T-helper 2 cell (primary cell): ENCODE measurements around the gene DSN1.
A peak's percentile ranks its signal among the peaks of the same experiment; 100 is the strongest.

ENCODE experiments used
- DNase-seq, 5 experiments: peaks; one replicate each; pipeline versions ENCODE4 v3.0.0 to v3.0.0-alpha.2; 2012 to 2022

DSN1 gene

DNA sequence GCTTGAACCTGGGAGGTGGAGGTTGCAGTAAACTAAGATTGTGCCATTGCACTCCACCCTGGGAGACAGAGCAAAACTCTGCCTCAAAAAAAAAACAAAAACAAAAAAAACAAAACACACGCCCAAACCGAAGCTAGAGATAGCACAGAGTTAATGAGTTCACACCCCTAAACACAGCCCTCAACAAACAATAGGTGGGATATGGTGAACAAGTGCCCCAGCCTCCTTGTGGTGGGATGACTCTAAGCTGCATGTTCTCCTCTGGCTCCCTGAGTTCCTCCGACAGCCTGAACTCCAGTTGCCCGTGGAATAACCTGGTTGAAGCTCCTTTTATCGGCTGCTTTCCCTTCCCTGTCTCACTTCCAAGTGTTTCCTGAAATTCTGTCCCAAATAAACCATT lies 22.1 kb upstream of the DSN1 start:
- no peak for DNase-seq

DNA sequence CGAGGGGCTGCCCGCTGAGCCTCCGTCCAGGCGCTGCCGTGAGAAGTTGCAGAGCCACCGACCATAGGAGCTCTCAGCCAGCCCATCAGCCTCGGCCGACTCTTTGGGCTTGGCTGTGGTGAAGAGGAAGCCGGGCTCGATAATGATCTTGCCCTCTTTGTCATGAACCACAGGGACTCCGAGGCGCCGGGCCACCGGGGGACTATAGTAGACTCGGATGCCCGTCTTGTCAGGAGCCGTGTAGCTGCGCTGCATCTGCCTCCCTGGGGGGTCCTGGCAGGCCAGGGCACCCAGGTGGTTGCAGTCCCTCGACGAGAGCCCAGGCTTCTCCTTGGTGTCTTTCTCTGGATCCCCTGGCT lies 20.5 kb upstream of the DSN1 start:
- DNase-seq = no peak

DNA sequence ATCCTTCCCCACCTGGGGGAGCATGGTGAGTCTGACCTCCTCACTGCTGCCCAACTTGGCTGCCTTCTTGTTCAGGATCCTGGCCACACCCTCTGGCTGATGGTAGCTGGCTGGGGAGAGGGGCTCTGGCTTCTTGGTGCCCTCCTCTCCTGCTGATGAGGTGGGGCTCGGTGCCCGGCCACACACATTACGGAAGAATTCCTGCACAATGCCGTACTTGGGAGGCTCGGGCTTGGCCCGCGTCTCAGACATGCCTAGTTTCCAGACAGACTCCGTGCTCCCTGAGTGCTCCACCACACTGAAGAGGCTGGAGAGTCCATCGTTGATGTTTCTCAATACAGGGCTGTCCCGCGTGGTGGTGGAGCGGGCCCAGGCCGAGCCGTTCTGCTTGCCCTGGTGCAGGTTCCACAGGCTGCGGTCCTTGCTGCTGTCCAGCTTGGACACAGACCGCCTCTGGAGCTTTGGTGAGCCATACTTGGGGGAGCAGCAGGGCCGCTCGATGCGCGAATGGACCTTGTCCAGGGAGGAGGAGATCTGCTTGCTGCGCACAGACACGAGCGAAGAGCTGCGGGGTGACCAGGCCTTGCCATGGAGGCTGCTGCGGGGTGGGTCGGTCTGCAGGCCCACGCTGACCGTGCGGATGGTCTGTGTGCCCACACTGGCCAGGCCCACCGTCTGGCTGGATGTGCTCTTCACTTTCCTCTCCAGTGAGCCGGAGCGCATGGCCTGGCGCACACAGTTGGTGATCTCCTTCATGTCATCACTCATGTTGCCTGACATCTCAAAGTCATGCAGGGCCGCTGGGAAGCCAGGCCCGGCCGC lies 19.9 kb upstream of the DSN1 start:
- DNase-seq = no peak

DNA sequence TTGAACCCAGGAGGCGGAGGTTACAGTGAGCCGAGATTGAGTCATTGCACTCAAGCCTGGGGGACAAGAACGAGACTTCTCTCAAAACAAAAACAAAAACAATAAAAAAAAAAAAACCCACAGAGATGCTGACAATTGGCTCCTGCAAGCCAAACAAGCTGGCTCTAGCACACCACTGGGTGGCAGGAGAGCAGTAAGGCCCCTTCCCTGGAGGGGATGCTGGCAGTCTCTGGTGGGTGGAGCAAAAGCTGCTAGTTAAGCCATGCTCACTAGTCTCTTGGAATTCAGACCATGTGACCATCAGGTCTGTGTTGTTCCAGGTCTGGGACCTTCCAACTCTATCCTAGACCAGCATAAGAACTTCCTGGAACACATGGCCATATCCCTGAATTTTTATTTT lies 18.9 kb upstream of the DSN1 start:
- DNase-seq = peak in 1 of 5 experiments; percentile 53

DNA sequence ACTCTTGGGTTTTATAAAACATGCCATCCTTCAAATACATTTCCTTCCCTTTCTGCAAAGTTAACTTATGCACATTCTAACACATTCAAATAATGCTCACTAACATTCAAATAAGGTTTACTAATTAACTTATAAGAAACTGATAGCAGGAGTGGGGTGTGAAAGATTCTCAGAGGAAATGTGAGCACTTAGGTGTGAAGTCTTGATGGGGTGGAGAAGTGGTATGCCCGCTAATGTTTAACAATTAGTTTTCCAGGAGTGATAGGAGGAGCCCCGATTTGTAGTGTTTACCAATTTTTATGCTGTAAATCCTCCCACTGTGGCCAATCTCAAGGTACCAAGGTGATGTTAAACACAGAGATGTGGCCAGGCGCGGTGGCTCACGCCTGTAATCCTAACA lies 18.3 kb upstream of the DSN1 start:
- DNase-seq = no peak

DNA sequence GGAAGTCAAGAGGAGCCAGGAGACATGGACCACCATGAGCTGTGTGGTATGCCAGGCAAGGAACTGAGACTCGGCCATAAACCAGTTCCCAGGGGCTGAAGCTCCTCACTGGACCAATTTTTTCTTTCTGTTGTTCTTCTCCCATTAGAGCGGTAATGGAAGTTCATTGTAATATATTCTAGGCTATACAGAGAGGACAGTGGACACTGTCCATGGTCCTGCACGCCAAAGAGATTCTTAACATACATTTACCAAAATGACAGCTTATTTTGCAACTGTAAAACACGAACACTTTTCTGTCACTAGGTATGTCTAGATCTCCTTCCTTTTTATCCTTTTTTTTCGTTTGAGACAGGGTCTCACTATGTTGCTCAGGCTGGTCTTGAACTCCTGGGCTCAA lies 13.1 kb upstream of the DSN1 start:
- no peak for DNase-seq

DNA sequence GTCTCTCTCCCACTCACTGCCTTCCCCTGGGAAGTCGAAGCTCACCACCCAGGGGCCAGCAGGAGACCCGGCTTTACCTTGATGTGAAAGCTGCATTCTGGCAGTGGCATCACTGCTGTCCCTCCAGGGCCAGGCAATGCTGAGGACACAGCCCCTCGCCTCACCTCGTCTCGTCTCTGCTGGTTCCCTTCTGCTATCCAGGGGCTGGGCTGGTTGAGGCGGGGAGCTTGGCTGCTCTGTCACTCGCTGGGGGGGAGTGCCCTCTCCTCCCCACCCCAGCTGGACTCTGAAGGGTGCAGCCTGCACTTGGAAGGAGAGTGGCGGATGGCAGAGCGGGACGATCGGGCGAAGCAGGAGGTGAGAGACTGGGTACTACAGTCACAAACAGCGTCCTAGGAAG lies 12.7 kb upstream of the DSN1 start:
- DNase-seq = no peak

DNA sequence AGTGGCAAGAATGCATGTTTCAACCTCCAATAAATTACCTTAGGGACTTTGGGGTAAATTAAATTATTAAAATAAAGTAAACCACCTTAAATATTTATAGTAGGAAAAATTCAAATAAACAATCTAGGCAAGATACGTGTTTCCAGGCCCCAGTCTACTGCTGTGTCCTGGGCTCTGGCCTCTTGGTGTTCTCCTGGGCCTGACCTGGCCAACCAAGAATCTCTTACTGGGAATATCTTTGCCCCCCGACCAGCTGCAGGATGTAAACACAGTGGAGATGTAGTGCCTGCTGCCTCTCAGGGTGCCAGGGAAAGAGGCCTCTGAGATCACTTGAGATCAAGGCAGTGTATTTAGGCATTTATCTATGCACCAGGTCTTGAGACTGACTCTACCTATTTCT lies 11.7 kb upstream of the DSN1 start:
- no peak for DNase-seq

DNA sequence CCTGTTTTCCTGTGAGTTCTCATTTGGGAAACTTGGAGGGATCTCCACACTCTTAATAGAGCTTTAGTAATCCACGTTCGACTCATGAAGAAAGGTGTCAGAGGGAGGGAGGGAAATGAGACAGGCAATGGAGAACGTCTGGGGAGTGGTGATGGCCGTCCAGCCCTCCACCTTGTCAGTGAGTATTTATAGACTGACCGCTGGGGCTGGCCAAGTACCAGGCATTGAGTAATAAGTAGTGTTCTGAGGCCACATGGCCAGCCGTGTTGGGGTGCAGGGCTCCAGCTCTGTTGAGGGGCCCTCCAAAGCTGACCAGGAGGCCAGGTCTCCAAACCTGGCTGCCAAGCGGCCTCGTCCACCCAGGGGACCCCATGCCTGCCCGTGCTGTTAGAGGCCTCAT lies 11.3 kb upstream of the DSN1 start:
- no peak for DNase-seq

DNA sequence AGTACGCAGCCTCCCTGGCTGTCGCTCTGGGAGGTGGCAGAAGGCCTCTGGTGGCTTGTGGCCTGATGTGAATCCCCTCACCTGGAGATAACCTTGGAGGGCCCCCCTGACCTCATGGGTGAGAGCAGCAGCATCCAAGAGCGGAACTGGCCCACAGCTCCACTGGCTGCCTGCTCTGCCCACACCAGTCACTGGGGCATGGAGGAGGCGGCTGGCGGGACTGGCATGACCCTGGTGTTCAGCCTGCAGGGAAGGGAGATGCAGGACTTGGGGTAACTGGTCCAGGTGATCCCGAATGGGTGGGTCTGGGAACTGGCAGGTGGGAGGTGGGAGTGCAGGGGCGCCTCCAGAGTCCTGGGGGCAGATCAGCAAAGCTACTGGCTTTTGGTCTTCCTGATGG lies 10.6 kb upstream of the DSN1 start:
- DNase-seq = no peak

DNA sequence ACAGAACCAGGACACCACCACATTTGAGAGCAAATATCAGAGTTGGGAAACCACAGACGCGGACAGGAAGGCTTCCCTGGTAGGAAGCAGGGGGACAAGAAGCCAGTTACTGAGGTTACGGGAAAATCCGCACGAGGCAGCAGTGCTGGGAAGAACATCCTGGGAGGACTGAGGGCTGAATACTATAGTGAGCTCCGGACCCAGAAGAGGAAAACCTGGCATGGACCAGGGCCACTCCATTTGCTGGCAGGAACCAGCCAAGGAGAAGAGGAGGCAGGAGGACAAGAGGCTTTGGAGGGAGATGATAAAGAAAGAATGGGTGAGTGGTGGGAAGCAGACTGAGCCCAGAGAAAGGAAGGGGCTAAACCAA lies 6.1 kb upstream of the DSN1 start:
- DNase-seq = no peak

DNA sequence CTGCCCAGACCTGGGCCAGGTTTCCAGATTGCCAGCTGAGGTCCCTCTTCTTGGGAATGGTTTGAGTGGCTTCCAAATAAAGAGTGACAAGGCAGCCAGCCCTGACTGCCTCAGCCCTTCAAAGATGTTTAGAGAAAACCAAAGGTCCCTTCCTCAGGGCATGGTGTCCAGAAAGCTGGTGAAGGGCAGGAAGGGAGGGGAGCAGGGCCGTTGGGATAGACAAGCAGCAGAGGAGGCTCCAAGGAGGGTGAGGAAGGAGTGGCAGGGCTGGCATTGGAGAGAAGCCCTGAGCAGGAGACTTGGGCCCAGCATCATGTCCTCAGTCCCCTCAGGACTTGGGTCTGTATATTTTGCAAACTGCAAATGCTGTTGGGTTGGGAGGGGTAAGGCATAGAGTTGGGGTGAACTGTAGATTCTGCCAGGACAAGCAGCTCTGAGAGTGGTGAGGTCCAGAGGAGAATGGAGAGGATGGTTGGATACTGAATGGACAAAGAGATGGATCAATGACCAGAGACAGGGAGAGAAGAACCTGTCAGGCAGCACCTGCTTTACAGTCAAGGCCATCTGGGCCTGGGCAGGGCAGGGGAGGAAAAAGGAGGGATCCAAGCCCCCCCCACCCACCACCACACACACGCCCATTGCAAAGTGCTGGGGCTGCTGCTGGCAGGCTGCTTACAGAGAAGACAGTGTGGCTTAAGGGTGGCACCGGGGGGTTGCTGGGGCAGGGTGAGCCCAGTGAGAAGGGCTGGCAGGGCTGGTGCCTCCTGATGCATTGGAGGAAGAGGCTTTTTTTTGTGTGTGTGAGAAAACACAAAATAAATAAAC lies 5.5 kb upstream of the DSN1 start:
- no peak for DNase-seq

DNA sequence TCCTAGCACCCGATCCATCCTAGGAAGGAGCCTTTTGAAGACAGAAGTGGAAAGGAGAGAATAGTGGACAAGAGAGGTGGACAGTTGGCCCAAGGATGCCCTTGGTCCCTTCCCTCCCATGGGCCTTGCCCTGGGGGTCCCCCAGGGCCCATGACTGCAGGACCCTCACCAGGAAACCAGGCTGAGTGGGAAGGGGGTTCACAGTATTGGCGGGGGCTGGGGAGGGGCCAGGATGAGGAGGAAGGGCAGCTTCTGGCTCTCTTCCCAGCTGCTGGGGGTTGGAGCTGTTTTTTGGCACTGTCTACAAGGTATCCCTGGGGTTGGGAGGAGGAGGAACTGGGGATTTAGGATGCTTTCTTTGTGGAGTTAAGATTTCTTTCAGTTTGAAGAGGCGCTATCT lies 4.0 kb upstream of the DSN1 start:
- no peak for DNase-seq

DNA sequence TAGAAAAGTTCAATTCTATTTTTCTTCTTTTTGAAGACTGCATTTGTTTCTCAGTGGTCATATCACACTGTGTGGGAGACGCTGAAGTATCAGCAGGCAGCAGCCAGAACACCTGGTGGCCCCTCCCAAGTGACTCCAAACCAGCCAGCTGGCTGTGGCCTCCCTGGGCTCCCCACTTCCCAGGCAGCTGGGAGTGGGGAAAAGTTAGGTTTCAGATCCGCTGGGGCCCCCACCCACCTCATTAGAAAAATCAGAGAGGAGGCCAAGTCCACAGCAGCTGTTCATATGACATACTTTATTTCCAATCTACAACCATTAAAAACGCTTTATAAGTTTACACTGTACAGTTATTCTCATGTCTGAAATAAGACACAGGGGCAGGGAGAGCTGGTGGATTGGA lies 3.6 kb upstream of the DSN1 start:
- no peak for DNase-seq

DNA sequence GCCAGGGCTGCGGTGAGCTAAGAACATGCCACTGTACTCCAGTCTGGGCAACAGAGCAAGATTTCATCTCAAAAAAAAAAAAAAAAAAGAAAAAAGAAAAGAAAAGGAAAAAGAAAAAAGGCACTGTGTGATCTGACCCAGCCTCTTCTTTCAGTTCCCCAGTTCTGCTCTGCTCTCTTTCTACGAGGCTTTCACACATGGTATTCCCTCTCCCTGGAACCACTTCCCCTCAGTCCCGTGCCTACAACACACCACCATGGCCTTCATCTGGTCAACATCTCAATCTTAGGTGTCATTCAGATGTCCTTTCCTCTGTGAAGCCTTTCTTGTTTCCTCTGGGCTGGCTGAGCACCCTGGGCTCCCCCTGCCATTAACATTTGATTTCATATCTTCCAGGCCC lies 2.3 kb upstream of the DSN1 start:
- no peak for DNase-seq

DNA sequence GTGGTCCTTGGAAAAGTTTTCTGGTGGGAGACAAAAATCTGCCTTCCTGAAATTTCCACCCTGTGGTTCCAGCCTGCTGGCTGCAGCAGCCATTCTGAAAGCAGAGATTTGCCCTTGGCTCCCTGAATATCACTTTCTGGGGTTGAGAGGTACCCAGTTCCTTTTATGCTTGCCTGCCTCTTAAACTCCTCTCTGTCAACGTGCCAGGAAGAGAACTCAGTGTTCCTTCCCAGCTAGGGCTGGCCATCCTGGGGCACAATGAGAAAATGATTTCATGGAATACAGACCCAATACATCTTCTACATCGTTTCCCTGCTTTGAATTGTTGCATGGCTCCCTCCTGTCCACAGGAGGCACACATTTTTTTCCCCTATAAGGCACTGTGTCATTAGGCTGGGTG lies 1.6 kb upstream of the DSN1 start:
- DNase-seq = no peak

DNA sequence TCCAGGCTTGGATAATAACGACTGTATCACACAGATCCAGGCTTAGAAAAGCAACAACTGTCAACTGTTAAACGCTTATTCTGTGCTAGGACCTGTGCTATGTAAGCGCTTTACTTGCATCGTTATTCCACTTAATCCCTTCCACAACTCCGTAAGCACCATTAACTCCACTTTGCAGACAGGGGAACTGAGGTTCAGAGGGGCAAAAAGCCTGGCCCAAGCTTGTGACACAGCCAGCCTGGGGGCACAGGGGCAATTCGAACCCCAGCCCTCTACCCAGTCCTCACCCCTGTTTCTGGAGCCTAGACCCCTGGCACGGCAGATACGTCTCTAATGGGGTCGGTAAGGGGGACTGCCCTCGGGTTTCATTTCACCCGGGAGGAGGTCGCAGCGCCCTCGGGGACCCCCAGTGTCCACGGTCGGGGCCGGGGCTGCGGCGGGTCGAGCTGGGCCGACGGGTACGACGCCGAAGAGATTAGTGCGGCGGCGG lies 411 bp downstream of the DSN1 start:
- no peak for DNase-seq

DNA sequence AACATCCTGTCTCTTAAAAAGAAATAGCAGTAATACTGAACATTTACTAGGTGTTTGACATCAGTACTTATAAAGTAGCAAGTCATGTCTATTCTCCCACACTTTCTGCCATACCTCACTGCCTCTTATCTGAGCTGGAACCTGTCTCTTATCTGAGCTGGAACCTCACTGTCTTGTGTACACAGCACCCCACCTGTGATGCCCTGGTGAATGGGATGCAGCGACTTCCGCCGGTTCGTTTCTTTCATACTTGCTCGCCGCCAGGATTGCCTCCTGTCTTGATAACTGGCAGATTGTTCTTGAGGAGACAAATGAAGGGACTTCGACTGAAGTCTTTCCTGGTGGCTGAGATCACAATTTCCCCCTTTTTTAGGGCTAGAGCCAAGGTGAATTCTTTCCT lies 2.9 kb downstream of the DSN1 start:
- DNase-seq = no peak

DNA sequence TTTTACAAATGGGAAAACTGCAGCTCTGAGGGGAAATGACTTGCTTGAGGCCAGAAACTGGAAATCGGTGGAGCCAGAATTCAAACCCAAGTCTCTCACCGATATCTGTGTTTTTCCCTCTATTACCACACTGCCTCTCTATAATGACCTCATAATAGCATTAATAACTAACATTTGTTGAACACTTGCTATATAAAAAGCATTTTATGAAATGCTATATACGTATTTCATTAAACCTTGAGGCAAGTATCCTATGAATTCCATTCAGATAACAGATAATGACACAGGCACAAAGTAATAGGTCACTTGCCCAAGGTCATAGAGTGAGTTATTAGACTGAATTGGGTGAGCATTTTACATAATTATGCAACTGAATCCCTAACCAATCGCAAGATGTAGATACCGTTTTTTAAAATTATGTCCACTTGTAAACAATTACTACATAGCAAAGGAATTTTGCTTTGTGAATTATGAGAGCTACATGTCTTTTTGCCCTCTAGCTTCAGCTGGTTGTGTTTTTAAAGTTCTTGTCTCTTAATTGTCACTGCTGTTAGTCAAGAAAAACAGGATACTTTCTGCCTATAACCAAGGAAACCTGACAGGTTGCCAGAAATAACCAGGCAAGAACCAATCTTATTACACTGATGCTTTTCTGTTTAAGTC lies 4.7 kb downstream of the DSN1 start:
- no peak for DNase-seq

DNA sequence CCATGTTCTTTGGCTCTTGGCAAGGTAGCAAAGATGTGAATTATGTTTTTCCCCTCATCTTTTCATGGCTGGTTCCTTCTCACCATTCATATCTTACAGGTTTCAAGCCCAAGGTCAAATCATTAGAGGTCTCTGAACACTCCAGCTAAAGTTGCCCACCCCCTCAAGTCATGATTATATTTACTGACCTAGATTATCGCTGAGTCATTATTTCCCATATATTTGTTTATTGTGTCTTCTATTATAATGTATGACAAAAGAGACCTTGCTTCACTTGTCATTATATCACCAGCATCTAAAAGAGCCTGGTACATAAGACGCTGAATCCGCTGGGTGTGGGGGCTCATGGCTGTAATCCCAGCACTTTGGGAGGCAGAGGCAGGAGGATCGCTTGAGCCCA lies 12.4 kb downstream of the DSN1 start:
- DNase-seq = no peak

DNA sequence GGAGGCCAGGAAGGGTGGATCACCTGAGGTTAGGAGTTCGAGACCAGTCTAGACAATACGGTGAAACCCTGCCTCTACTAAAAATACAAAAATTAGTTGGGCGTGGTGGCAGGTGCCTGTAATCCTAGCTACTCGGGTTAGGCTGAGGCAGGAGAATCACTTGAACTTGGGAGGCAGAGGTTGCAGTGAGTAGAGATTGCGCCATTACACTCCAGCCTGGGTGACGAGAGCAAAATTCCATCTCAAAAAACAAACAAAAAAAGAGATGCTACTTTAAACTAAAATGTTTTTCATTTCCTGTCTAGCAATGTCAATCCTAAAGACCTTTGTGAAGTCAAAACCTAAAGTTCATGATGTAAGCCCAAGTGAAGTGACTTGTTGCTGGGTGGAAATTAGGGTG lies 12.9 kb downstream of the DSN1 start:
- no peak for DNase-seq

DNA sequence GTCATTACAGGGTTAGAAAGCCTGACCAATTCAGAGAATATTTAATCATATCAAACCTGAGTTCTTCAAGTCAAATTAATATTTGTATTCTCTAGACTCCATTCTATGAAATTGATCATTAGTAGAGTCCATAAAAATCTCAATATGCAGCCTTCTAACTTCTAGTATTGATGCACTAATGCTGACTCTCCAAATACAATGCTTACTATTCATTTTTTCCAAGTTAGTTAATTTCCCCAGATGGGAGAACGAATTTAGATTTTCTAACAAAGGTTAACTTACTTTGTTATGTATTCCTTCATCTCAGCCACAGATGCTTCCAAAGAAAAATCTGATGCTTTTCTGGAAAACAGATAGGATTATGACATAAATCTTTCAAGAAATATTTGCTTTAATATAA lies 15.3 kb downstream of the DSN1 start:
- DNase-seq = no peak

DNA sequence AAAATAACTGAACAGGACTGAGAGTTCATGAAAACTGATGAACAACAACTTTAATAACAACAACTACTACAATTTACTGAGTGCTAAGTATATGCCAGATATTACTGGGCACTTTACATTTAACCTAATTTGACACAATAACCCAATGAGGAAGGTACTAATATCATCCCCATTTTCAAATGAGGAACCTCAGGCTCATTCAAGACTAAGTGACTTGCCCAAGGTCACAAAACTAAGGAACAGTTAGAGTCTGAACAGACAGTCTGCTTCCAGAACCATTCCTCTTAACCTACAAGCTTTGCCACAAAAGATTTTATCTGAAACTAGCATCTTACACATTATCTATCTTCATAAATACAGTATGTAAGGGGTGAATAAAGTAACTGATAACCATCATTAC lies 17.1 kb downstream of the DSN1 start:
- no peak for DNase-seq
